K562 (cell line): ENCODE measurements around the gene ADAMTS2. TPM values are rescaled to one million over a fixed set of nuclear protein-coding genes. Genes with fewer than 3 reads are reported as not detected.

Experiments used
- RAD51 ChIP-seq: fragments of 450-650 bp; IDR thresholded peaks from 2 replicates; pipeline ENCODE4 v1.7.1; 2016; ENCODE audit warnings: low read depth, mild to moderate bottlenecking, borderline replicate concordance
- polyA plus RNA-seq, 8 experiments: library from polyadenylated mRNA; depleted of rRNA in 4 of 8; stranded (reverse) in 5 of 8; unstranded in 3 of 8; fragments of >200 nt; fragmentation: Nextera tagmentation in 2 of 8; fragmentation: Illumina TruSeq in 1 of 8; extraction: Ambion mirVana in 2 of 8; extraction: Trizol in 1 of 8; gene quantifications; 2 replicates each; pipeline versions ENCODE4 v1.2.1 to v1.2.3, GENCODE V29; 2011 to 2014; ENCODE audit warnings: inconsistent platforms in 1 of 8, missing spikeins in 1 of 8
- total RNA-seq, 7 experiments: library from RNA; depleted of rRNA in 6 of 7; stranded (reverse); fragments of >200 nt in 6 of 7; fragmentation: Illumina TruSeq in 2 of 7; extraction: Trizol in 2 of 7; gene quantifications; 2 replicates each; pipeline versions ENCODE4 v1.2.1 to v1.2.3, GENCODE V29; 2011 to 2021; ENCODE audit warnings: low replicate concordance in 1 of 7
- TF ChIP-seq, protein P1 (sequence below), 2 experiments: fragments of 450-650 bp; formaldehyde crosslinking in 1 of 2; IDR thresholded peaks; 2 replicates each; pipeline versions ENCODE4 v1.4.0 to v1.6.1; 2014 to 2020; ENCODE audit warnings: mild to moderate bottlenecking in 2 of 2, borderline replicate concordance in 1 of 2, low read depth in 1 of 2
- TF ChIP-seq, protein P2 (sequence below): fragments of 450-650 bp; IDR thresholded peaks from 2 replicates; pipeline ENCODE4 v1.6.1; 2016; ENCODE audit warnings: mild to moderate bottlenecking, moderate library complexity

The ADAMTS2 gene
- total and polyA plus RNA-seq, 9 of the 15 experiments (the other 6 are each of a cell fraction or from before 2014, with no cell fraction given) = not detected

DNA sequence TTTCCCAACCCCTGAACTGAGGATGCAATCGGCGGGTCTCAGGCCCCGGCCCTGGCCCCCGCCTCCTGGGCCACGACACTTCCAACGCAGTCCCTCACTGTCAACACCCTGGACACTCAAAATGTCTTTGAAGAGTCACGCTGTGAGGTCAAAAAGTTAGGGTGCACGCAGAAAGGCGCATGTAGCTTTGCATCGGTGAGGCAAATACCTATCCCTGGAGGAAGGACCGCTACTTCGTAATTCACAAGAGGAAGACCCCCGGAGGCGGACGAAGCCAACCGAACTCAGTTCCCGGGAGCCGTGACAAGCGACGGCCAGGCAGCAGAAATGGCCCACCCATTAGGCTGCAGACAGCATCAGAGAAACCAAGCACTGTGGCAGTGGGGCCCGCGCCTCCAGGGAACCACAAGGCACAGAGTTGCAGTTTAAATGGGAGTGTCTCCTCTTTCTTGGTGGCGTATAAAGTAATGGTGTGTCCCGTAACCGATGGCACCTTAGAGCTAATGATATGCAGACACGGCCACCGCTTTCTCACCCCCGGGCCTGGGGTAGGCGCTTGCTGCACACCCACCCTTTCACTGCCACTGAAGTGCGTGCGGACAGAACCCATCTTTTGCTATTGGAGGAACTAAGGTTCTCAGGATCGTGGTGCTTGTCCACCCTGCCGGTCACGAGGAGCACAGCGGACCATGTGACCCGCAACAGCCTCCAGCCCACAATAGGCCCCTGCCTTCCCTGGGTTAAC lies 9.0 kb downstream of the ADAMTS2 start (continued):
- TF ChIP-seq, protein P1, sequence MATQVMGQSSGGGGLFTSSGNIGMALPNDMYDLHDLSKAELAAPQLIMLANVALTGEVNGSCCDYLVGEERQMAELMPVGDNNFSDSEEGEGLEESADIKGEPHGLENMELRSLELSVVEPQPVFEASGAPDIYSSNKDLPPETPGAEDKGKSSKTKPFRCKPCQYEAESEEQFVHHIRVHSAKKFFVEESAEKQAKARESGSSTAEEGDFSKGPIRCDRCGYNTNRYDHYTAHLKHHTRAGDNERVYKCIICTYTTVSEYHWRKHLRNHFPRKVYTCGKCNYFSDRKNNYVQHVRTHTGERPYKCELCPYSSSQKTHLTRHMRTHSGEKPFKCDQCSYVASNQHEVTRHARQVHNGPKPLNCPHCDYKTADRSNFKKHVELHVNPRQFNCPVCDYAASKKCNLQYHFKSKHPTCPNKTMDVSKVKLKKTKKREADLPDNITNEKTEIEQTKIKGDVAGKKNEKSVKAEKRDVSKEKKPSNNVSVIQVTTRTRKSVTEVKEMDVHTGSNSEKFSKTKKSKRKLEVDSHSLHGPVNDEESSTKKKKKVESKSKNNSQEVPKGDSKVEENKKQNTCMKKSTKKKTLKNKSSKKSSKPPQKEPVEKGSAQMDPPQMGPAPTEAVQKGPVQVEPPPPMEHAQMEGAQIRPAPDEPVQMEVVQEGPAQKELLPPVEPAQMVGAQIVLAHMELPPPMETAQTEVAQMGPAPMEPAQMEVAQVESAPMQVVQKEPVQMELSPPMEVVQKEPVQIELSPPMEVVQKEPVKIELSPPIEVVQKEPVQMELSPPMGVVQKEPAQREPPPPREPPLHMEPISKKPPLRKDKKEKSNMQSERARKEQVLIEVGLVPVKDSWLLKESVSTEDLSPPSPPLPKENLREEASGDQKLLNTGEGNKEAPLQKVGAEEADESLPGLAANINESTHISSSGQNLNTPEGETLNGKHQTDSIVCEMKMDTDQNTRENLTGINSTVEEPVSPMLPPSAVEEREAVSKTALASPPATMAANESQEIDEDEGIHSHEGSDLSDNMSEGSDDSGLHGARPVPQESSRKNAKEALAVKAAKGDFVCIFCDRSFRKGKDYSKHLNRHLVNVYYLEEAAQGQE (IDR thresholded peaks at IDR 0.05; ENCODE audit: borderline replicate concordance) = 0 out of 2 replicates have a peak, but pooled peaks have one; percentile 12
- TF ChIP-seq, protein P1 (CRISPR knock-in tag; IDR thresholded peaks at IDR 0.05; ENCODE audit: low read depth) = no peak
- TF ChIP-seq, protein P2, sequence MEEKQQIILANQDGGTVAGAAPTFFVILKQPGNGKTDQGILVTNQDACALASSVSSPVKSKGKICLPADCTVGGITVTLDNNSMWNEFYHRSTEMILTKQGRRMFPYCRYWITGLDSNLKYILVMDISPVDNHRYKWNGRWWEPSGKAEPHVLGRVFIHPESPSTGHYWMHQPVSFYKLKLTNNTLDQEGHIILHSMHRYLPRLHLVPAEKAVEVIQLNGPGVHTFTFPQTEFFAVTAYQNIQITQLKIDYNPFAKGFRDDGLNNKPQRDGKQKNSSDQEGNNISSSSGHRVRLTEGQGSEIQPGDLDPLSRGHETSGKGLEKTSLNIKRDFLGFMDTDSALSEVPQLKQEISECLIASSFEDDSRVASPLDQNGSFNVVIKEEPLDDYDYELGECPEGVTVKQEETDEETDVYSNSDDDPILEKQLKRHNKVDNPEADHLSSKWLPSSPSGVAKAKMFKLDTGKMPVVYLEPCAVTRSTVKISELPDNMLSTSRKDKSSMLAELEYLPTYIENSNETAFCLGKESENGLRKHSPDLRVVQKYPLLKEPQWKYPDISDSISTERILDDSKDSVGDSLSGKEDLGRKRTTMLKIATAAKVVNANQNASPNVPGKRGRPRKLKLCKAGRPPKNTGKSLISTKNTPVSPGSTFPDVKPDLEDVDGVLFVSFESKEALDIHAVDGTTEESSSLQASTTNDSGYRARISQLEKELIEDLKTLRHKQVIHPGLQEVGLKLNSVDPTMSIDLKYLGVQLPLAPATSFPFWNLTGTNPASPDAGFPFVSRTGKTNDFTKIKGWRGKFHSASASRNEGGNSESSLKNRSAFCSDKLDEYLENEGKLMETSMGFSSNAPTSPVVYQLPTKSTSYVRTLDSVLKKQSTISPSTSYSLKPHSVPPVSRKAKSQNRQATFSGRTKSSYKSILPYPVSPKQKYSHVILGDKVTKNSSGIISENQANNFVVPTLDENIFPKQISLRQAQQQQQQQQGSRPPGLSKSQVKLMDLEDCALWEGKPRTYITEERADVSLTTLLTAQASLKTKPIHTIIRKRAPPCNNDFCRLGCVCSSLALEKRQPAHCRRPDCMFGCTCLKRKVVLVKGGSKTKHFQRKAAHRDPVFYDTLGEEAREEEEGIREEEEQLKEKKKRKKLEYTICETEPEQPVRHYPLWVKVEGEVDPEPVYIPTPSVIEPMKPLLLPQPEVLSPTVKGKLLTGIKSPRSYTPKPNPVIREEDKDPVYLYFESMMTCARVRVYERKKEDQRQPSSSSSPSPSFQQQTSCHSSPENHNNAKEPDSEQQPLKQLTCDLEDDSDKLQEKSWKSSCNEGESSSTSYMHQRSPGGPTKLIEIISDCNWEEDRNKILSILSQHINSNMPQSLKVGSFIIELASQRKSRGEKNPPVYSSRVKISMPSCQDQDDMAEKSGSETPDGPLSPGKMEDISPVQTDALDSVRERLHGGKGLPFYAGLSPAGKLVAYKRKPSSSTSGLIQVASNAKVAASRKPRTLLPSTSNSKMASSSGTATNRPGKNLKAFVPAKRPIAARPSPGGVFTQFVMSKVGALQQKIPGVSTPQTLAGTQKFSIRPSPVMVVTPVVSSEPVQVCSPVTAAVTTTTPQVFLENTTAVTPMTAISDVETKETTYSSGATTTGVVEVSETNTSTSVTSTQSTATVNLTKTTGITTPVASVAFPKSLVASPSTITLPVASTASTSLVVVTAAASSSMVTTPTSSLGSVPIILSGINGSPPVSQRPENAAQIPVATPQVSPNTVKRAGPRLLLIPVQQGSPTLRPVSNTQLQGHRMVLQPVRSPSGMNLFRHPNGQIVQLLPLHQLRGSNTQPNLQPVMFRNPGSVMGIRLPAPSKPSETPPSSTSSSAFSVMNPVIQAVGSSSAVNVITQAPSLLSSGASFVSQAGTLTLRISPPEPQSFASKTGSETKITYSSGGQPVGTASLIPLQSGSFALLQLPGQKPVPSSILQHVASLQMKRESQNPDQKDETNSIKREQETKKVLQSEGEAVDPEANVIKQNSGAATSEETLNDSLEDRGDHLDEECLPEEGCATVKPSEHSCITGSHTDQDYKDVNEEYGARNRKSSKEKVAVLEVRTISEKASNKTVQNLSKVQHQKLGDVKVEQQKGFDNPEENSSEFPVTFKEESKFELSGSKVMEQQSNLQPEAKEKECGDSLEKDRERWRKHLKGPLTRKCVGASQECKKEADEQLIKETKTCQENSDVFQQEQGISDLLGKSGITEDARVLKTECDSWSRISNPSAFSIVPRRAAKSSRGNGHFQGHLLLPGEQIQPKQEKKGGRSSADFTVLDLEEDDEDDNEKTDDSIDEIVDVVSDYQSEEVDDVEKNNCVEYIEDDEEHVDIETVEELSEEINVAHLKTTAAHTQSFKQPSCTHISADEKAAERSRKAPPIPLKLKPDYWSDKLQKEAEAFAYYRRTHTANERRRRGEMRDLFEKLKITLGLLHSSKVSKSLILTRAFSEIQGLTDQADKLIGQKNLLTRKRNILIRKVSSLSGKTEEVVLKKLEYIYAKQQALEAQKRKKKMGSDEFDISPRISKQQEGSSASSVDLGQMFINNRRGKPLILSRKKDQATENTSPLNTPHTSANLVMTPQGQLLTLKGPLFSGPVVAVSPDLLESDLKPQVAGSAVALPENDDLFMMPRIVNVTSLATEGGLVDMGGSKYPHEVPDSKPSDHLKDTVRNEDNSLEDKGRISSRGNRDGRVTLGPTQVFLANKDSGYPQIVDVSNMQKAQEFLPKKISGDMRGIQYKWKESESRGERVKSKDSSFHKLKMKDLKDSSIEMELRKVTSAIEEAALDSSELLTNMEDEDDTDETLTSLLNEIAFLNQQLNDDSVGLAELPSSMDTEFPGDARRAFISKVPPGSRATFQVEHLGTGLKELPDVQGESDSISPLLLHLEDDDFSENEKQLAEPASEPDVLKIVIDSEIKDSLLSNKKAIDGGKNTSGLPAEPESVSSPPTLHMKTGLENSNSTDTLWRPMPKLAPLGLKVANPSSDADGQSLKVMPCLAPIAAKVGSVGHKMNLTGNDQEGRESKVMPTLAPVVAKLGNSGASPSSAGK = 0 out of 2 replicates have a peak, but pooled peaks have one; percentile 16
- TF ChIP-seq RAD51 = peak; percentile 69
